ENCODE data around the gene CYB561D2.

CYB561D2 gene

GRCh38 chr3:50334339-50335075 is 16.2 kb upstream of the CYB561D2 start:
- Histone ChIP-seq H3K79me2 (ENCODE audit: insufficient read depth, low read length) (peaks cover 32% of the 10 kb centered on the region), H3K9me2 (ENCODE audit: low read depth, low read length) (no peaks in the 10 kb centered on the region), H3K4me1 (ENCODE audit: insufficient read depth, low read length, severe bottlenecking) (peaks cover 50% of the 10 kb centered on the region), H3F3A (ENCODE audit: insufficient read depth, low read length) (0 out of 2 replicates have a peak, but pooled peaks cover 5% of the 10 kb centered on the region), H3K4me3 (ENCODE audit: low read depth, low read length, poor library complexity, severe bottlenecking) (no peak overlapping the region), H3K4me2 (ENCODE audit: low read length) (peak overlapping the region; percentile 55), H4K20me1 (ENCODE audit: insufficient read depth, low read length) (no peaks in the 10 kb centered on the region), H3K9ac (ENCODE audit: low read length) (peak overlapping the region; percentile 36; the same call in 1 of the 2 replicates), H3K27me3 (ENCODE audit: insufficient read depth, low read length) (no peaks in the 10 kb centered on the region), H3K27ac (ENCODE audit: low read depth, low read length, poor library complexity, severe bottlenecking) (peak overlapping the region; percentile 19), H3K9me3 (ENCODE audit: low read length) (no peaks in the 10 kb centered on the region), H2AFZ (ENCODE audit: low read length) (no peak overlapping the region), H3K36me3 (ENCODE audit: insufficient read depth, low read length) (peaks cover 47% of the 10 kb centered on the region)
- TF ChIP-seq, protein P1, sequence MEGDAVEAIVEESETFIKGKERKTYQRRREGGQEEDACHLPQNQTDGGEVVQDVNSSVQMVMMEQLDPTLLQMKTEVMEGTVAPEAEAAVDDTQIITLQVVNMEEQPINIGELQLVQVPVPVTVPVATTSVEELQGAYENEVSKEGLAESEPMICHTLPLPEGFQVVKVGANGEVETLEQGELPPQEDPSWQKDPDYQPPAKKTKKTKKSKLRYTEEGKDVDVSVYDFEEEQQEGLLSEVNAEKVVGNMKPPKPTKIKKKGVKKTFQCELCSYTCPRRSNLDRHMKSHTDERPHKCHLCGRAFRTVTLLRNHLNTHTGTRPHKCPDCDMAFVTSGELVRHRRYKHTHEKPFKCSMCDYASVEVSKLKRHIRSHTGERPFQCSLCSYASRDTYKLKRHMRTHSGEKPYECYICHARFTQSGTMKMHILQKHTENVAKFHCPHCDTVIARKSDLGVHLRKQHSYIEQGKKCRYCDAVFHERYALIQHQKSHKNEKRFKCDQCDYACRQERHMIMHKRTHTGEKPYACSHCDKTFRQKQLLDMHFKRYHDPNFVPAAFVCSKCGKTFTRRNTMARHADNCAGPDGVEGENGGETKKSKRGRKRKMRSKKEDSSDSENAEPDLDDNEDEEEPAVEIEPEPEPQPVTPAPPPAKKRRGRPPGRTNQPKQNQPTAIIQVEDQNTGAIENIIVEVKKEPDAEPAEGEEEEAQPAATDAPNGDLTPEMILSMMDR (IDR thresholded peaks at IDR 0.05; ENCODE audit: low read length): no peak
- TF ChIP-seq EZH2 (IDR thresholded peaks at IDR 0.05; ENCODE audit: borderline replicate concordance, low read length): no peak

GRCh38 chr3:50336452-50337174 is 14.0 kb upstream of the CYB561D2 start:
- H3K9me2 ChIP-seq (ENCODE audit: low read depth, low read length): no peaks in the 10 kb centered on the region
- H3K9ac ChIP-seq (ENCODE audit: low read length): peak overlapping the region; percentile 96
- H3K27ac ChIP-seq (ENCODE audit: low read depth, low read length, poor library complexity, severe bottlenecking): peak overlapping the region; percentile 75
- peak overlapping the region; percentile 86 for H3K4me2 ChIP-seq (ENCODE audit: low read length)
- H3K9me3 ChIP-seq (ENCODE audit: low read length): no peaks in the 10 kb centered on the region
- H3K27me3 ChIP-seq (ENCODE audit: insufficient read depth, low read length): no peaks in the 10 kb centered on the region
- peaks cover 68% of the 10 kb centered on the region for H3K4me1 ChIP-seq (ENCODE audit: insufficient read depth, low read length, severe bottlenecking)
- H3F3A ChIP-seq (ENCODE audit: insufficient read depth, low read length): 0 out of 2 replicates have a peak, but pooled peaks cover 5% of the 10 kb centered on the region
- peak overlapping the region; percentile 88 for H3K4me3 ChIP-seq (ENCODE audit: low read depth, low read length, poor library complexity, severe bottlenecking)
- no peak overlapping the region for H2AFZ ChIP-seq (ENCODE audit: low read length)
- H4K20me1 ChIP-seq (ENCODE audit: insufficient read depth, low read length): no peaks in the 10 kb centered on the region
- H3K79me2 ChIP-seq (ENCODE audit: insufficient read depth, low read length): peaks cover 32% of the 10 kb centered on the region
- H3K36me3 ChIP-seq (ENCODE audit: insufficient read depth, low read length): peaks cover 26% of the 10 kb centered on the region
- TF ChIP-seq, protein P1 (IDR thresholded peaks at IDR 0.05; ENCODE audit: low read length): no peak

- Histone ChIP-seq H3K36me3 (ENCODE audit: insufficient read depth, low read length) (peaks cover 18% of the 10 kb centered on the region; the same call in 1 of the 2 replicates), H2AFZ (ENCODE audit: low read length) (no peak overlapping the region), H3K4me1 (ENCODE audit: insufficient read depth, low read length, severe bottlenecking) (peaks cover 68% of the 10 kb centered on the region), H4K20me1 (ENCODE audit: insufficient read depth, low read length) (no peaks in the 10 kb centered on the region), H3K4me3 (ENCODE audit: low read depth, low read length, poor library complexity, severe bottlenecking) (peak overlapping the region; percentile 88), H3F3A (ENCODE audit: insufficient read depth, low read length) (0 out of 2 replicates have a peak, but pooled peaks cover 5% of the 10 kb centered on the region), H3K9ac (ENCODE audit: low read length) (peak overlapping the region; percentile 96), H3K4me2 (ENCODE audit: low read length) (peak overlapping the region; percentile 97), H3K27me3 (ENCODE audit: insufficient read depth, low read length) (no peaks in the 10 kb centered on the region), H3K79me2 (ENCODE audit: insufficient read depth, low read length) (peaks cover 32% of the 10 kb centered on the region), H3K9me3 (ENCODE audit: low read length) (no peaks in the 10 kb centered on the region), H3K27ac (ENCODE audit: low read depth, low read length, poor library complexity, severe bottlenecking) (peak overlapping the region; percentile 89), H3K9me2 (ENCODE audit: low read depth, low read length) (no peaks in the 10 kb centered on the region)
- TF ChIP-seq, protein P1 (IDR thresholded peaks at IDR 0.05; ENCODE audit: low read length): no peak
Measured at GRCh38 chr3:50337175-50337861, 13.3 kb upstream of the CYB561D2 start.
